ENCODE results near the gene SCNN1G. TPM values are rescaled to one million over a fixed set of nuclear protein-coding genes. Genes with fewer than 3 reads are reported as not detected.

The SCNN1G gene
- total RNA-seq, 2 experiments from 2014 or later = not detected

GRCh38 chr16:23188911-23189310 lies 6.4 kb downstream of the SCNN1G start:
- peaks cover 20% of the 10 kb centered on the region for H3K27me3 Mint-ChIP-seq
- DNase-seq (no peak), ATAC-seq (no peak)
- no peak overlapping the region for H3K27ac Mint-ChIP-seq
- no peaks in the 10 kb centered on the region for H3K36me3 Mint-ChIP-seq (ENCODE audit: low read depth)
- CTCF ChIA-PET = no interaction called here
- TF ChIP-seq, protein P1, sequence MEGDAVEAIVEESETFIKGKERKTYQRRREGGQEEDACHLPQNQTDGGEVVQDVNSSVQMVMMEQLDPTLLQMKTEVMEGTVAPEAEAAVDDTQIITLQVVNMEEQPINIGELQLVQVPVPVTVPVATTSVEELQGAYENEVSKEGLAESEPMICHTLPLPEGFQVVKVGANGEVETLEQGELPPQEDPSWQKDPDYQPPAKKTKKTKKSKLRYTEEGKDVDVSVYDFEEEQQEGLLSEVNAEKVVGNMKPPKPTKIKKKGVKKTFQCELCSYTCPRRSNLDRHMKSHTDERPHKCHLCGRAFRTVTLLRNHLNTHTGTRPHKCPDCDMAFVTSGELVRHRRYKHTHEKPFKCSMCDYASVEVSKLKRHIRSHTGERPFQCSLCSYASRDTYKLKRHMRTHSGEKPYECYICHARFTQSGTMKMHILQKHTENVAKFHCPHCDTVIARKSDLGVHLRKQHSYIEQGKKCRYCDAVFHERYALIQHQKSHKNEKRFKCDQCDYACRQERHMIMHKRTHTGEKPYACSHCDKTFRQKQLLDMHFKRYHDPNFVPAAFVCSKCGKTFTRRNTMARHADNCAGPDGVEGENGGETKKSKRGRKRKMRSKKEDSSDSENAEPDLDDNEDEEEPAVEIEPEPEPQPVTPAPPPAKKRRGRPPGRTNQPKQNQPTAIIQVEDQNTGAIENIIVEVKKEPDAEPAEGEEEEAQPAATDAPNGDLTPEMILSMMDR (IDR thresholded peaks at IDR 0.05) = no peak
- POLR2A ChIA-PET = no interaction called here
- no peaks in the 10 kb centered on the region for H3K4me1 Mint-ChIP-seq (ENCODE audit: low read depth)
- no peak overlapping the region for H3K4me3 Mint-ChIP-seq
- no peaks in the 10 kb centered on the region for H3K9me3 Mint-ChIP-seq
- intact Hi-C loops (cut with micrococcal nuclease) = no loop called here

DNA sequence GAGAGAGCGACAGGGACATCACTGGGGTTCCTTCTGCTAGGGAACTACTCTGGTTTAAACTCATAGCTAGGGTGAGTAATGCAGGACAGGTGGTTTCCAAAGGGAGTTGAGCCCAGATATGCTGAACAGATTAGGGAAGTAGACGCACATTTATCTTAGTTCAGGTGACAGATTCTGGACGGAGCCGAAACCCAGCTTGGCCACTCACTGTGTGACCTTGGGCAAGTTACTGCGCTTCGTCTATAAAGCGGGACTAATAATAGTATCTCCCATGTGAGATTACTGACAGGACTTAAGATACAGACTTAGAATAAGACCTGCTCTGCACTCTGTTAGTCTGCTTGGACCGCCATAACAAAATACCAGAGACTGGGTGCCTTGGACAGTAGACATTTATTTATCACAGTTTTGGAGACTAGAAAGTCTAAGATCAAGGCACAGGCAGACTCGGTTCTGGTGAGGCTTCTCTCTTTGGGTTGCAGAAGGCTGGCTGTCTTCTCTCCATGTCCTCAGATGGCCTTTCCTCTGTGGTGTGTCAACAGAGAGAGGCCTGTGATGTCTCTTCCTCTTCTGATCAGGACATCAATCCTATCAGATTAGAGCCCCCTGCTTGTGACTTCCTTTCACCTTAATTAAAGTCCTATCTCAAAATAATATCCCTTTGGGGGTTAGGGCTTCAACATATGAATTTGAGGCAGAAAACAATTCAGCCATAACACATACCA lies 12.1 kb downstream of the SCNN1G start:
- intact Hi-C loops (cut with micrococcal nuclease) = no loop called here
- DNase-seq (no peak), ATAC-seq (no peak)
- Mint-ChIP-seq H3K27me3 (peaks cover 13% of the 10 kb centered on the region), H3K27ac (no peak overlapping the region), H3K4me3 (no peak overlapping the region), H3K36me3 (ENCODE audit: low read depth) (no peaks in the 10 kb centered on the region), H3K4me1 (ENCODE audit: low read depth) (no peaks in the 10 kb centered on the region), H3K9me3 (no peaks in the 10 kb centered on the region)
- POLR2A ChIA-PET = no interaction called here
- CTCF ChIA-PET = no interaction called here
- TF ChIP-seq, protein P1 (IDR thresholded peaks at IDR 0.05) = no peak

DNA sequence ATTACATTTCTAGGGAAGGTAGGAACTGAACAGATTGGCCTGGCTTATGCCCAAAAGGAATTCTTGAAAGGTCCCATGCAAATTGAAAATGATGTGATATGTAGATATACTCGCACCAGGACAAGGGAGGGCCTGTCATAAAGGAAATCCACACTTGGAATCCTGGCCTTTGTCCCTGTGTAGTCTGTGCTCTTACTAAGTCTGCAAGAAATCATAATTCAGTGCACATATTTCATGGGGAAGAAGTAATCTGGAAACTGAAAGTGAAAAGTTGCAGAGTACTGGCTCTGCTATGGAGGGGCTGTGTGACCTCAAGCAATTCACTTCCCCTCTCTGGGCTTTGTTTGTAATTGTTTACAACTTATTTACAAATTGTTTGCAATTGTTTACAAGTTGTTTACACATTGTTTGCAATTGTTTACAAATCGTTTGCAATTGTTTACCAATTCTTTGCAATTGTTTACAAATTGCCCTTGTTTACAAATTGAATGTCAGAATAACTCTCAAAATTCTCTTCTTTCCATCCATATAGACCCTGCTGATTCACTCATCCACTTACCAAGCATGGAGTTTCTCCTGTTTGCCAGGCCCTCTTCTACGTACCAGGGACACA lies 12.9 kb downstream of the SCNN1G start:
- Mint-ChIP-seq H3K9me3 (no peaks in the 10 kb centered on the region), H3K27me3 (peaks cover 18% of the 10 kb centered on the region), H3K36me3 (ENCODE audit: low read depth) (no peaks in the 10 kb centered on the region), H3K4me3 (no peak overlapping the region), H3K27ac (no peak overlapping the region), H3K4me1 (ENCODE audit: low read depth) (no peaks in the 10 kb centered on the region)
- CTCF ChIA-PET = no interaction called here
- ATAC-seq (no peak), DNase-seq (no peak)
- TF ChIP-seq, protein P1 (IDR thresholded peaks at IDR 0.05) = no peak
- intact Hi-C loops (cut with micrococcal nuclease) = no loop called here
- POLR2A ChIA-PET = no interaction called here

GRCh38 chr16:23196539-23196938 lies 14.0 kb downstream of the SCNN1G start:
- no peak for DNase-seq
- Mint-ChIP-seq H3K4me1 (ENCODE audit: low read depth) (no peaks in the 10 kb centered on the region), H3K27ac (no peak overlapping the region), H3K36me3 (ENCODE audit: low read depth) (no peaks in the 10 kb centered on the region), H3K9me3 (no peaks in the 10 kb centered on the region), H3K4me3 (no peak overlapping the region), H3K27me3 (peaks cover 25% of the 10 kb centered on the region)
- intact Hi-C loops (cut with micrococcal nuclease) = no loop called here
- ChIA-PET POLR2A (no interaction called here), CTCF (no interaction called here)
- TF ChIP-seq, protein P1 (IDR thresholded peaks at IDR 0.05) = no peak
- no peak for ATAC-seq

GRCh38 chr16:23202166-23202565 lies 19.6 kb downstream of the SCNN1G start:
- intact Hi-C loops (cut with micrococcal nuclease) = no loop called here
- H3K27ac Mint-ChIP-seq = no peak overlapping the region
- no peak for ATAC-seq

More at GRCh38 chr16:23202166-23202565, 19.6 kb downstream of the SCNN1G start:
- TF ChIP-seq, protein P1 (IDR thresholded peaks at IDR 0.05) = no peak
- Mint-ChIP-seq H3K4me1 (ENCODE audit: low read depth) (no peaks in the 10 kb centered on the region), H3K9me3 (no peaks in the 10 kb centered on the region), H3K36me3 (ENCODE audit: low read depth) (no peaks in the 10 kb centered on the region), H3K27me3 (peaks cover 31% of the 10 kb centered on the region), H3K4me3 (no peak overlapping the region)
- DNase-seq = no peak
- POLR2A ChIA-PET = no interaction called here
- CTCF ChIA-PET = no interaction called here
